ENCODE results near the gene UBE2Q2. TPM values are rescaled to one million over a fixed set of nuclear protein-coding genes. Genes with fewer than 3 reads are reported as not detected.

Gene UBE2Q2
- total RNA-seq, 3 donors from 2014 or later: 11.8 to 14.2 (median 13.3) TPM

GRCh38 chr15:75815811-75816719 lies 27.2 kb upstream of the UBE2Q2 start:
- peaks cover 10% of the 10 kb centered on the region for H3K4me1 Mint-ChIP-seq (ENCODE audit: low read depth)
- DNase-seq: no peak
- no peaks in the 10 kb centered on the region for H3K9me3 Mint-ChIP-seq
- H3K4me3 Mint-ChIP-seq: no peak overlapping the region
- no peak for ATAC-seq
- no peaks in the 10 kb centered on the region for H3K27me3 Mint-ChIP-seq (ENCODE audit: low read depth)
- H3K36me3 Mint-ChIP-seq (ENCODE audit: insufficient read depth): no peaks in the 10 kb centered on the region

GRCh38 chr15:75817138-75817935 lies 25.9 kb upstream of the UBE2Q2 start:
- DNase-seq: no peak
- H3K4me3 Mint-ChIP-seq: peak overlapping the region; percentile 43
- no peaks in the 10 kb centered on the region for H3K9me3 Mint-ChIP-seq
- no peaks in the 10 kb centered on the region for H3K27me3 Mint-ChIP-seq (ENCODE audit: low read depth)
- ATAC-seq: peak; percentile 94 to 97
- H3K36me3 Mint-ChIP-seq (ENCODE audit: insufficient read depth): no peaks in the 10 kb centered on the region
- H3K4me1 Mint-ChIP-seq (ENCODE audit: low read depth): peaks cover 10% of the 10 kb centered on the region

- no peak for DNase-seq
- no peak for ATAC-seq
- H3K9me3 Mint-ChIP-seq: no peaks in the 10 kb centered on the region
- H3K4me3 Mint-ChIP-seq: no peak overlapping the region
- H3K36me3 Mint-ChIP-seq (ENCODE audit: insufficient read depth): no peaks in the 10 kb centered on the region
- H3K4me1 Mint-ChIP-seq (ENCODE audit: low read depth): peaks cover 10% of the 10 kb centered on the region
- no peaks in the 10 kb centered on the region for H3K27me3 Mint-ChIP-seq (ENCODE audit: low read depth)
These were observed 23.0 kb upstream of the UBE2Q2 start for GRCh38 chr15:75820206-75820605.

DNA sequence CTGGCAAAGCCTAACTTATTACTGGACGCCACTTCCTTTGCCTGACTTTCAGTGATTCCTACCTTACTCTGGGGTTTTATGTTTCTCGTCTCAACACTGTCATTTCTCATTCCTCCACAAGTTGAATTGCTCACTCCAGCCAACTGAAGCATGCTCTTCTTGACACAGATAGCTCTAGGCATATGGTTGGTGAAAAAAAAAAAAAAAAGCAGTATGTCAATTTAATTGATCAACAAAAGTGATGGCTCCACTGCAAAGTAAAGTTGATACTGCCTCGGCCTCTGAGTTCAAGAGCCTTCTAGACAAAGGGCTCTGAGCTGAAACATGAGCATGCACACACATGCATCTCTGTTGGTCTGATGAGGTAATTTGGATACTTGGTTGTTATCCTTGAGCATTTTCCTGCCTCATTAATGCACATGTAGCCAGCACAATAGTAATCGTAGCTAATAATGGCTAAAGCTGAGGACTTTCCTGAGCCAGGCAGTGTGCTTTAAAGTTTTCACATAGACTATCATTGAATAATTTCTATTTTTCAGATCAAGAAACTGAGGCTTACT lies 21.4 kb upstream of the UBE2Q2 start:
- H3K4me1 Mint-ChIP-seq (ENCODE audit: low read depth): peaks cover 5% of the 10 kb centered on the region
- H3K27me3 Mint-ChIP-seq (ENCODE audit: low read depth): peaks cover 4% of the 10 kb centered on the region
- no peak overlapping the region for H3K4me3 Mint-ChIP-seq
- no peaks in the 10 kb centered on the region for H3K9me3 Mint-ChIP-seq
- no peak for ATAC-seq
- H3K36me3 Mint-ChIP-seq (ENCODE audit: insufficient read depth): no peaks in the 10 kb centered on the region
- no peak for DNase-seq

DNA sequence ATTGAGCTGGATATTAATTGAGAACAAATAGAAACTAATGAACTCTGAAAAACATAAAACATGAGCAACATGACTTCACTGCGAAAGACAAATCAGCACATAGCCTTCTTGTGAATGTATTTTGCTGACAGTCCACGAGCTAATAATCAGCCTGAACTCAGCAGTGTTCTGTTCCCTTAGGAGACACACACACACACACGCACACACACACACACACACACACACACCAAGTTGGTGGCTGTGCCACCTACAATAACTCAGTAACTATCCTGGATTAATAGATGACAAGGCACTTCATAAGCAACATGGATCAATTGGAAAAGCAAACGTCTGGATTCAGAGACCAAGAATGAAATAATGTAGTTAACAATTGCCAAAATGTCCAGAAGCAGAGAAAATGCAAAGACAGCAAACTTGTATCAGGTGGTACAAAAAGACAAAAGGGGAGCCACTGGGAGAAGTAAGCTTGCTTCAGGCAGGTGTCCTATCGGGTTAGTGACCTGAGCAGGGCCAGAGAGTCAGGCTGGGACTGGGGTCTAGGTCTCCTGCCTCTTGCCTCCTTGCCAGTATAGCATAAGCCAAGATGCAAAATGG lies 20.5 kb upstream of the UBE2Q2 start:
- H3K4me3 Mint-ChIP-seq: no peak overlapping the region
- ATAC-seq: no peak
- no peaks in the 10 kb centered on the region for H3K9me3 Mint-ChIP-seq
- no peaks in the 10 kb centered on the region for H3K36me3 Mint-ChIP-seq (ENCODE audit: insufficient read depth)
- H3K27me3 Mint-ChIP-seq (ENCODE audit: low read depth): peaks cover 4% of the 10 kb centered on the region
- no peak for DNase-seq
- no peaks in the 10 kb centered on the region for H3K4me1 Mint-ChIP-seq (ENCODE audit: low read depth)

DNA sequence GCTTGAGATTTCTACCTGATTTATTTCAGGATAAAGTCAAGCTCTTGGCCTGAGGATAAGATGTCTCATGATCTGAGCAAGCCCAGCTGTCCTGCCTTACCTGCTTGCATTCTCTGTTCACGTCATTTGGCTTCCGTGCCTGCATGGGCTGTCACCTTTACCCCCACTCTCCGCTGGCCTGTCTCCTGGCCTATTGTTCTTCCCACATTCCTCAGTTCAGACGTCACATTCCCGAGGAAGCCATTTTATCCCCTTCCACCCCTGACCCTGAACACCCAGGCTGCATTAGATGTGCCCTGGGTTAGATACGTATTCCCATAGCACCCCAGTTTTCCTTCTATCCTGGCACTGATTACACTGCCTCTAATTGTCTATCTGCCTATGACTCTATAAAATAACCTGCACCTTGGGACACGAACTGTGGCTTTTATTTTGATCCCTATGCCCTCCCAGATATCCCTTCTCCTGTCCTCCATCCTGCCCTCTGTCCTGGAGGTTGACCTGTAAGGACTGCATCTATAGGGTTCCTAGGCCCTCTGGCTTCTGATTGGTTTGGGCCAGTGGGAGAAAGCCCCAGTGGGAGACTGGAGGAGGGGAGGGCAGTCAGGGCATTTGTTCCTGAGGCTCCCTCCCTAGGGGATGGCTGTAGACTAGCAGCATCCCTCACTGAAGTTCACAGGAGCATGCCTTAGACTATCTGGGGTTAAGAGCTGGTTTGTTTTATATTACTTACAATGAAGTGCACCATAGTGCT lies 19.2 kb upstream of the UBE2Q2 start:
- Mint-ChIP-seq H3K36me3 (ENCODE audit: insufficient read depth) (no peaks in the 10 kb centered on the region), H3K9me3 (no peaks in the 10 kb centered on the region), H3K4me3 (no peak overlapping the region), H3K27me3 (ENCODE audit: low read depth) (peaks cover 4% of the 10 kb centered on the region), H3K4me1 (ENCODE audit: low read depth) (no peaks in the 10 kb centered on the region)
- ATAC-seq (no peak), DNase-seq (no peak)

DNA sequence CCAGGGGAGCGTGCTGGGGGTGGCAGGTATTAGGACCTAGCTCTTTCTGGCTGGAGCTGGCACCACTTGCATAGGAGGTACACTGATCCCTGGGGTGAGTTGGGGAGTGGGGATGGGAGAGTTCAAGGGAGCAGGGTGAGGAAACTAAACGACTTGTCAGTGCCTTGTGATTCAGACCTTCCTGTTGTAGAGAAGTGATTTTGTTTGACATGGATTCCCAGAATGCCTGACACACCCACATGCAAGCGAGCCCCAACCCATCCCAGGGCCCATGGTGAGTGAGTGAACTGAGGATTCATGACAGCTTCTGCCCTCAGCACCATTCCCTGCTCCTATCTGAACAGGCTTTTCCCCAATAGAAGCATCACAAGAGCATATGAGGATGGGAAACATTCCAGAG lies 15.6 kb upstream of the UBE2Q2 start:
- H3K4me1 Mint-ChIP-seq (ENCODE audit: low read depth): peaks cover 2% of the 10 kb centered on the region
- no peak for ATAC-seq
- no peaks in the 10 kb centered on the region for H3K9me3 Mint-ChIP-seq
- peaks cover 4% of the 10 kb centered on the region for H3K27me3 Mint-ChIP-seq (ENCODE audit: low read depth)
- H3K36me3 Mint-ChIP-seq (ENCODE audit: insufficient read depth): no peaks in the 10 kb centered on the region
- no peak overlapping the region for H3K4me3 Mint-ChIP-seq
- no peak for DNase-seq

GRCh38 chr15:75828429-75828828 lies 14.8 kb upstream of the UBE2Q2 start:
- Mint-ChIP-seq H3K4me1 (ENCODE audit: low read depth) (peaks cover 2% of the 10 kb centered on the region), H3K9me3 (no peaks in the 10 kb centered on the region)
- DNase-seq: no peak

GRCh38 chr15:75830910-75831805 lies 12.1 kb upstream of the UBE2Q2 start:
- ATAC-seq: no peak
- no peaks in the 10 kb centered on the region for H3K36me3 Mint-ChIP-seq (ENCODE audit: insufficient read depth)
- no peak overlapping the region for H3K4me3 Mint-ChIP-seq

More at GRCh38 chr15:75828429-75828828, 14.8 kb upstream of the UBE2Q2 start:
- Mint-ChIP-seq H3K36me3 (ENCODE audit: insufficient read depth) (no peaks in the 10 kb centered on the region), H3K4me3 (no peak overlapping the region), H3K27me3 (ENCODE audit: low read depth) (peaks cover 4% of the 10 kb centered on the region)
- ATAC-seq: no peak

GRCh38 chr15:75831806-75832102 lies 11.5 kb upstream of the UBE2Q2 start:
- DNase-seq: no peak
- no peak overlapping the region for H3K4me3 Mint-ChIP-seq
- H3K4me1 Mint-ChIP-seq (ENCODE audit: low read depth): peaks cover 2% of the 10 kb centered on the region
- ATAC-seq: no peak
- H3K36me3 Mint-ChIP-seq (ENCODE audit: insufficient read depth): no peaks in the 10 kb centered on the region
- peaks cover under 1% of the 10 kb centered on the region for H3K27me3 Mint-ChIP-seq (ENCODE audit: low read depth)
- no peaks in the 10 kb centered on the region for H3K9me3 Mint-ChIP-seq

More at GRCh38 chr15:75830910-75831805, 12.1 kb upstream of the UBE2Q2 start:
- Mint-ChIP-seq H3K4me1 (ENCODE audit: low read depth) (peaks cover 2% of the 10 kb centered on the region), H3K27me3 (ENCODE audit: low read depth) (peaks cover 4% of the 10 kb centered on the region), H3K9me3 (no peaks in the 10 kb centered on the region)
- no peak for DNase-seq

DNA sequence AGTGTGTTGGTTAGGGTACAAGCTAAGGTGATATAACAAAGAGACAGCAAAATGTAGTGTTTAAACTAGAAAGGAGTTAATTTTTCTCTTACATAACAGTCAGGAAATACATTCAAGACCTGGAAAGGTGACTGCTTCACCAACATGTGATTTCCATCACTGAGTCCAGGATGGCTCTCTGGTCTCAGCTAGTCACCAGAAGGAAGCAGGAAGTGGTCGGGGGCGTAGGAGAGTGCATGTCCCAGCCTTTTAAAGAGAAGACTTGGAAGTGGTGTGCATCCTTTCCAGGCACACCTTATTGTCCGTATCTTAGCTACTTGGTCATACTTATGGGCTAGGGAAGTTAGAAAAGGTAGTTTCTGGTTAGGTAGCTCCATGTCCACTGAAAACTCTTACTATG lies 11.1 kb upstream of the UBE2Q2 start:
- Mint-ChIP-seq H3K36me3 (ENCODE audit: insufficient read depth) (no peaks in the 10 kb centered on the region), H3K27me3 (ENCODE audit: low read depth) (no peaks in the 10 kb centered on the region), H3K4me3 (no peak overlapping the region), H3K4me1 (ENCODE audit: low read depth) (peaks cover 2% of the 10 kb centered on the region), H3K9me3 (no peaks in the 10 kb centered on the region)
- ATAC-seq: no peak
- no peak for DNase-seq

DNA sequence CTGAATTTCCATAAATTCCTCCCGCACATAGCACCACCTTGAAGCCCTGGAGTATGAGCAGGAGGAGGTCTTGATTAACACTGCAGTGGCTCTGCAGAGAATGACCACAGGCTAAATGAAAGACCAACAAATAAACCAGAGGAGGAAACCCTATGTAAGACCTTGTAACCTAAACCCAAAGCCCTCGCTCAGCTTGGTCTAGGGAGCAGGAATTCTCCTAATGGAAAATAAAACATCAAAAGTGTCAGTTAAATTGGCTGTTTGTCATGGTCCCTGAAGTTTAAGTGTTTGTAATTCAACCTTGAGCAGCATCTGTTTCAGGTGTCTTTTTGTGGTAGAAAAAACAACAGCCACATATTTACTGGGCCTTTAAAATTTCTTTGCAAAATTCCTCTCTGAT lies 9.2 kb upstream of the UBE2Q2 start:
- Mint-ChIP-seq H3K9me3 (no peaks in the 10 kb centered on the region), H3K4me3 (no peak overlapping the region), H3K27me3 (ENCODE audit: low read depth) (no peaks in the 10 kb centered on the region), H3K4me1 (ENCODE audit: low read depth) (peaks cover 2% of the 10 kb centered on the region), H3K36me3 (ENCODE audit: insufficient read depth) (no peaks in the 10 kb centered on the region)
- ATAC-seq: no peak
- no peak for DNase-seq

Measured in activated T-cell treated with anti-CD3 and anti-CD28 coated beads, Interleukin-2, amount 50 U/mL, for 4 hours (primary cell).